ENCODE measurements around the gene THBD. TPM values are rescaled to one million over a fixed set of nuclear protein-coding genes. Genes with fewer than 3 reads are reported as not detected.
A peak's percentile ranks its signal among the peaks of the same experiment; 100 is the strongest.

The THBD gene
- total RNA-seq, 1 experiment from 2014 or later: 3.1 TPM

GRCh38 chr20:23080521-23080920, 31.0 kb upstream of the THBD start:
- no peak overlapping the region for H3K9ac ChIP-seq (ENCODE audit: low read length)
- no peak overlapping the region for H2AFZ ChIP-seq (ENCODE audit: low read length)
- no peaks in the 10 kb centered on the region for H4K20me1 ChIP-seq (ENCODE audit: low read length)
- no peaks in the 10 kb centered on the region for H3F3A ChIP-seq (ENCODE audit: low read length, unreplicated experiment)
- H3K27ac ChIP-seq (ENCODE audit: low read length): no peak overlapping the region
- intact Hi-C loops (cut with micrococcal nuclease): no loop called here
- ChIA-PET CTCF (no interaction called here), POLR2A (ENCODE audit: unreplicated experiment) (no interaction called here)
- ATAC-seq (no peak), DNase-seq (no peak)
- TF ChIP-seq EZH2 (IDR thresholded peaks at IDR 0.05; ENCODE audit: low read length, unreplicated experiment) (no peak), EZH2phosphoT487 (IDR thresholded peaks at IDR 0.05; ENCODE audit: borderline replicate concordance, low read length) (no peak), CTCF (conservative IDR thresholded peaks at IDR 0.05; ENCODE audit: low read depth, low read length) (no peak)
- H3K4me3 ChIP-seq (ENCODE audit: low read length): no peak overlapping the region
- H3K9me3 ChIP-seq (ENCODE audit: low read length): no peaks in the 10 kb centered on the region
- H3K4me1 ChIP-seq (ENCODE audit: insufficient read depth, low read length): no peaks in the 10 kb centered on the region
- H3K9me2 ChIP-seq (replicated peaks; ENCODE audit: low read length): no peaks in the 10 kb centered on the region
- no peak overlapping the region for H3K4me2 ChIP-seq (ENCODE audit: low read length)
- peaks cover 25% of the 10 kb centered on the region for H3K27me3 ChIP-seq (ENCODE audit: low read length)
- H3K36me3 ChIP-seq (ENCODE audit: low read depth, low read length): no peaks in the 10 kb centered on the region
- H3K79me2 ChIP-seq (ENCODE audit: low read length): no peaks in the 10 kb centered on the region
- BruUV-seq (replicated peaks): no TSS peak

- Histone ChIP-seq H3K9me3 (ENCODE audit: low read length) (no peaks in the 10 kb centered on the region), H3K9me2 (replicated peaks; ENCODE audit: low read length) (no peaks in the 10 kb centered on the region), H3K4me2 (ENCODE audit: low read length) (no peak overlapping the region), H3F3A (ENCODE audit: low read length, unreplicated experiment) (no peaks in the 10 kb centered on the region), H3K9ac (ENCODE audit: low read length) (no peak overlapping the region), H4K20me1 (ENCODE audit: low read length) (no peaks in the 10 kb centered on the region), H2AFZ (ENCODE audit: low read length) (no peak overlapping the region), H3K4me3 (ENCODE audit: low read length) (no peak overlapping the region), H3K27ac (ENCODE audit: low read length) (no peak overlapping the region), H3K79me2 (ENCODE audit: low read length) (no peaks in the 10 kb centered on the region), H3K4me1 (ENCODE audit: insufficient read depth, low read length) (no peaks in the 10 kb centered on the region), H3K36me3 (ENCODE audit: low read depth, low read length) (no peaks in the 10 kb centered on the region), H3K27me3 (ENCODE audit: low read length) (peaks cover 25% of the 10 kb centered on the region)
- TF ChIP-seq CTCF (conservative IDR thresholded peaks at IDR 0.05; ENCODE audit: low read depth, low read length): no peak
- TF ChIP-seq EZH2 (IDR thresholded peaks at IDR 0.05; ENCODE audit: low read length, unreplicated experiment): no peak
- no peak for TF ChIP-seq EZH2phosphoT487 (IDR thresholded peaks at IDR 0.05; ENCODE audit: borderline replicate concordance, low read length)
- BruUV-seq (replicated peaks): no TSS peak
- DNase-seq: no peak
- CTCF ChIA-PET: no interaction called here
- intact Hi-C loops (cut with micrococcal nuclease): no loop called here
- no peak for ATAC-seq
- POLR2A ChIA-PET (ENCODE audit: unreplicated experiment): no interaction called here
Measured at GRCh38 chr20:23079926-23080325, 30.5 kb upstream of the THBD start.

GRCh38 chr20:23079016-23079351, 29.5 kb upstream of the THBD start:
- Histone ChIP-seq H3K9me3 (ENCODE audit: low read length) (no peaks in the 10 kb centered on the region), H3K9ac (ENCODE audit: low read length) (no peak overlapping the region), H3K27ac (ENCODE audit: low read length) (no peak overlapping the region), H3K79me2 (ENCODE audit: low read length) (no peaks in the 10 kb centered on the region), H3K4me2 (ENCODE audit: low read length) (no peak overlapping the region), H4K20me1 (ENCODE audit: low read length) (no peaks in the 10 kb centered on the region), H3K27me3 (ENCODE audit: low read length) (peaks cover 25% of the 10 kb centered on the region), H3K9me2 (replicated peaks; ENCODE audit: low read length) (no peaks in the 10 kb centered on the region), H3K4me1 (ENCODE audit: insufficient read depth, low read length) (no peaks in the 10 kb centered on the region), H3K36me3 (ENCODE audit: low read depth, low read length) (no peaks in the 10 kb centered on the region), H3F3A (ENCODE audit: low read length, unreplicated experiment) (no peaks in the 10 kb centered on the region), H2AFZ (ENCODE audit: low read length) (no peak overlapping the region), H3K4me3 (ENCODE audit: low read length) (no peak overlapping the region)
- no TSS peak for BruUV-seq (replicated peaks)
- ATAC-seq (no peak), DNase-seq (peak; percentile 11)
- POLR2A ChIA-PET (ENCODE audit: unreplicated experiment): no interaction called here
- intact Hi-C loops (cut with micrococcal nuclease): no loop called here
- TF ChIP-seq CTCF (conservative IDR thresholded peaks at IDR 0.05; ENCODE audit: low read depth, low read length) (peak; percentile 71), EZH2phosphoT487 (IDR thresholded peaks at IDR 0.05; ENCODE audit: borderline replicate concordance, low read length) (no peak), EZH2 (IDR thresholded peaks at IDR 0.05; ENCODE audit: low read length, unreplicated experiment) (no peak)
- CTCF ChIA-PET: no interaction called here
